ENCODE data around the gene ZNF695.

DNA sequence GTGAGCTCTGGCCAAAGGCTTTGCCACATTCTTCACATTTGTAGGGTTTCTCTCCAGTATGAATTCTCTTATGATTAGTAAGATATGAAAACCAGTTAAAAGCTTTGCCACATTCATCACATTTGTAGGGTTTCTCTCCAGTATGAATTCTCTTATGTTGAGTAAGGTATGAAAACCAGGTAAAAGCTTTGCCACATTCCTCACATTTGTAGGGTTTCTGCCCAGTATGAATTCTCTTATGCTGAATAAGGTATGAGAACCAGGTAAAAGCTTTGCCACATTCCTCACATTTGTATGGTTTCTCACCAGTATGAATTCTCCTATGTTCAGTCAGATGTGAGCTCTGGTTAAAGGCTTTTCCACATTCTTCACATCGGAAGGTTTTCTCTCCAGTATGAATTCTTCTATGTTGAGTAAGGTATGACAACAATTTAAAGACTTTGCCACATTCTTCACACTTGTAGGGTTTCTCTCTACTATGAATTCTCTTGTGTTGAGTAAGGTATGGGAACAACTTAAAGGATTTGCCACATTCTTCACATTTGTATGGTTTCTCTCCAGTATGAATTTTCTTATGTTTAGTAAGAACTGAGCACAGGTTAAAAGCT, 20.7 kb downstream of the ZNF695 start:
- TF ChIP-seq, protein P1, sequence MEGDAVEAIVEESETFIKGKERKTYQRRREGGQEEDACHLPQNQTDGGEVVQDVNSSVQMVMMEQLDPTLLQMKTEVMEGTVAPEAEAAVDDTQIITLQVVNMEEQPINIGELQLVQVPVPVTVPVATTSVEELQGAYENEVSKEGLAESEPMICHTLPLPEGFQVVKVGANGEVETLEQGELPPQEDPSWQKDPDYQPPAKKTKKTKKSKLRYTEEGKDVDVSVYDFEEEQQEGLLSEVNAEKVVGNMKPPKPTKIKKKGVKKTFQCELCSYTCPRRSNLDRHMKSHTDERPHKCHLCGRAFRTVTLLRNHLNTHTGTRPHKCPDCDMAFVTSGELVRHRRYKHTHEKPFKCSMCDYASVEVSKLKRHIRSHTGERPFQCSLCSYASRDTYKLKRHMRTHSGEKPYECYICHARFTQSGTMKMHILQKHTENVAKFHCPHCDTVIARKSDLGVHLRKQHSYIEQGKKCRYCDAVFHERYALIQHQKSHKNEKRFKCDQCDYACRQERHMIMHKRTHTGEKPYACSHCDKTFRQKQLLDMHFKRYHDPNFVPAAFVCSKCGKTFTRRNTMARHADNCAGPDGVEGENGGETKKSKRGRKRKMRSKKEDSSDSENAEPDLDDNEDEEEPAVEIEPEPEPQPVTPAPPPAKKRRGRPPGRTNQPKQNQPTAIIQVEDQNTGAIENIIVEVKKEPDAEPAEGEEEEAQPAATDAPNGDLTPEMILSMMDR (IDR thresholded peaks at IDR 0.05 in 4 of 5, conservative IDR thresholded peaks at IDR 0.05 in 1 of 5), result no peak
- TF ChIP-seq POLR2A (IDR thresholded peaks at IDR 0.05), result no peak
